Liver (tissue), 9 donors: Measurements from ENCODE around the gene HIPK2. TPM values are rescaled to one million over a fixed set of nuclear protein-coding genes. Genes with fewer than 3 reads are reported as not detected.

Experiments used
- DNase-seq: peaks from one replicate; pipeline ENCODE4 v3.0.0-alpha.2; 2017; ENCODE audit warnings: low spot score
- H3K27ac ChIP-seq, 2 donors: one replicate each; pipeline ENCODE4 v1.7.0; 2013; ENCODE audit warnings: inconsistent platforms in 2 of 2, low read length in 2 of 2, control low read depth in 1 of 2, low read depth in 1 of 2, mild to moderate bottlenecking in 1 of 2
- H3K27me3 ChIP-seq, 4 donors: one replicate each; pipeline versions ENCODE4 v1.6.1 to v1.7.0; 2013; ENCODE audit warnings: low read length in 3 of 4, inconsistent platforms in 1 of 4, mild to moderate bottlenecking in 1 of 4, moderate library complexity in 1 of 4; ENCODE audit not compliant: control insufficient read depth in 4 of 4, insufficient read depth in 4 of 4
- H3K36me3 ChIP-seq, 4 donors: one replicate each; pipeline versions ENCODE4 v1.6.1 to v1.7.0; 2013; ENCODE audit warnings: low read length in 3 of 4, mild to moderate bottlenecking in 3 of 4, low read depth in 1 of 4, moderate library complexity in 1 of 4; ENCODE audit not compliant: control insufficient read depth in 4 of 4, insufficient read depth in 3 of 4
- H3K4me1 ChIP-seq, 4 donors: one replicate each; pipeline versions ENCODE4 v1.6.1 to v1.7.0; 2013; ENCODE audit warnings: low read length in 3 of 4, mild to moderate bottlenecking in 3 of 4, moderate library complexity in 1 of 4; ENCODE audit not compliant: control insufficient read depth in 4 of 4, insufficient read depth in 4 of 4
- H3K4me3 ChIP-seq, 3 donors: one replicate each; pipeline versions ENCODE4 v1.6.1 to v1.7.0; 2013; ENCODE audit warnings: low read length in 3 of 3, control low read depth in 1 of 3, low read depth in 1 of 3, mild to moderate bottlenecking in 1 of 3
- H3K9ac ChIP-seq, 2 donors: one replicate each; pipeline ENCODE4 v1.7.0; 2013; ENCODE audit warnings: low read length in 2 of 2, mild to moderate bottlenecking in 2 of 2, moderate library complexity in 2 of 2, control low read depth in 1 of 2, low read depth in 1 of 2
- H3K9me3 ChIP-seq, 4 donors: one replicate each; pipeline versions ENCODE4 v1.6.1 to v1.7.0; 2013; ENCODE audit warnings: low read length in 3 of 4; ENCODE audit not compliant: control insufficient read depth in 4 of 4
- ATF3 ChIP-seq: IDR thresholded peaks from 2 replicates; pipeline ENCODE4 v1.6.1; 2016; ENCODE audit warnings: antibody characterized with exemption
- CTCF ChIP-seq: fragments of 150-350 bp; IDR thresholded peaks from 2 replicates; pipeline ENCODE4 v1.5.1; 2017; ENCODE audit warnings: improper control_type of control experiment, low read depth, low read length; ENCODE audit not compliant: missing input control
- EGR1 ChIP-seq, 2 donors: IDR thresholded peaks; 2 replicates each; pipeline ENCODE4 v1.6.1; 2016 to 2018; ENCODE audit warnings: antibody characterized with exemption in 2 of 2, low read depth in 2 of 2
- FOXA1 ChIP-seq: IDR thresholded peaks from 2 replicates; pipeline ENCODE4 v1.6.1; 2016; ENCODE audit warnings: antibody characterized with exemption
- FOXA2 ChIP-seq: IDR thresholded peaks from 2 replicates; pipeline ENCODE4 v1.6.1; 2016; ENCODE audit warnings: antibody characterized with exemption
- GABPA ChIP-seq, 2 donors: IDR thresholded peaks in 1 of 2; conservative IDR thresholded peaks in 1 of 2; 2 replicates each; pipeline ENCODE4 v1.6.1; 2016; ENCODE audit warnings: antibody characterized with exemption in 2 of 2, mild to moderate bottlenecking in 1 of 2, moderate library complexity in 1 of 2
- HNF4A ChIP-seq, 2 donors: conservative IDR thresholded peaks; 2 replicates each; pipeline ENCODE4 v1.6.1; 2016; ENCODE audit warnings: antibody characterized with exemption in 2 of 2, mild to moderate bottlenecking in 2 of 2
- HNF4G ChIP-seq: IDR thresholded peaks from 2 replicates; pipeline ENCODE4 v1.6.1; 2016; ENCODE audit warnings: antibody characterized with exemption
- JUND ChIP-seq, 2 donors: IDR thresholded peaks; 2 replicates each; pipeline ENCODE4 v1.6.1; 2016; ENCODE audit warnings: antibody characterized with exemption in 2 of 2
- MAX ChIP-seq: IDR thresholded peaks from 2 replicates; pipeline ENCODE4 v1.6.1; 2016; ENCODE audit warnings: antibody characterized with exemption
- NR2F2 ChIP-seq: IDR thresholded peaks from 2 replicates; pipeline ENCODE4 v1.6.1; 2016; ENCODE audit warnings: antibody characterized with exemption
- RAD21 ChIP-seq, 2 donors: IDR thresholded peaks; 2 replicates each; pipeline ENCODE4 v1.6.1; 2016; ENCODE audit warnings: antibody characterized with exemption in 2 of 2, mild to moderate bottlenecking in 2 of 2
- REST ChIP-seq: IDR thresholded peaks from 2 replicates; pipeline ENCODE4 v1.6.1; 2016; ENCODE audit warnings: antibody characterized with exemption, mild to moderate bottlenecking
- RXRA ChIP-seq, 2 donors: IDR thresholded peaks; 2 replicates each; pipeline ENCODE4 v1.6.1; 2017 to 2018; ENCODE audit warnings: antibody characterized with exemption in 2 of 2, mild to moderate bottlenecking in 1 of 2
- SP1 ChIP-seq: IDR thresholded peaks from 2 replicates; pipeline ENCODE4 v1.6.1; 2018; ENCODE audit warnings: antibody characterized with exemption, mild to moderate bottlenecking
- TAF1 ChIP-seq: conservative IDR thresholded peaks from 2 replicates; pipeline ENCODE4 v1.6.1; 2016; ENCODE audit warnings: antibody characterized with exemption, mild to moderate bottlenecking
- YY1 ChIP-seq: IDR thresholded peaks from 2 replicates; pipeline ENCODE4 v1.6.1; 2016; ENCODE audit warnings: antibody characterized with exemption, mild to moderate bottlenecking
- ZBTB33 ChIP-seq: IDR thresholded peaks from 2 replicates; pipeline ENCODE4 v1.6.1; 2016; ENCODE audit warnings: antibody characterized with exemption
- WGBS: extraction: QIAGEN DNeasy Blood & Tissue Kit; methylation state at CpG from one replicate; pipeline ENCODE4 v1.1.7; 2013; 5-methylcytosine and 5-hydroxymethylcytosine counted together
- polyA plus RNA-seq, 2 donors: library from polyadenylated mRNA; stranded (reverse) in 1 of 2; unstranded in 1 of 2; fragments of 200-250 nt in 1 of 2; fragments of >200 nt in 1 of 2; fragmentation: Nextera tagmentation in 1 of 2; extraction: Ambion mirVana in 1 of 2; gene quantifications; one replicate each; pipeline versions ENCODE4 v1.2.1 to v1.2.3, GENCODE V29; 2013 to 2015
- total RNA-seq, 2 donors: library from RNA; depleted of rRNA; stranded (reverse); fragments of >200 nt; gene quantifications; one replicate each; pipeline ENCODE4 v1.2.3, GENCODE V29; 2014
- donor health status: healthy.
- donor health status: healthy.
- donor health status: healthy.
- donor health status: healthy.
- donor health status: healthy.

Gene HIPK2
- total and polyA plus RNA-seq, 4 donors, result 13.1 to 48.8 (median 16.6) TPM

- H3K9me3 ChIP-seq, result no peaks in the 10 kb centered on the region
- TF ChIP-seq HNF4G (no peak), ZBTB33 (no peak), MAX (no peak), HNF4A (conservative IDR thresholded peaks at IDR 0.05) (no peak), JUND (IDR thresholded peaks at IDR 0.05) (no peak), EGR1 (IDR thresholded peaks at IDR 0.05; ENCODE audit: low read depth in 2 of 2) (no peak), YY1 (no peak), CTCF (no peak), SP1 (no peak), NR2F2 (no peak), RAD21 (IDR thresholded peaks at IDR 0.05) (no peak), ATF3 (no peak), FOXA1 (no peak), FOXA2 (no peak), TAF1 (no peak), RXRA (IDR thresholded peaks at IDR 0.05) (no peak), GABPA (IDR thresholded peaks at IDR 0.05 in 1 of 2, conservative IDR thresholded peaks at IDR 0.05 in 1 of 2) (no peak), REST (no peak)
- H3K27me3 ChIP-seq, result no peaks in the 10 kb centered on the region
- H3K4me1 ChIP-seq, result peaks cover 8 to 20% (median 15%) of the 10 kb centered on the region in 4 donors
- WGBS, result 77% methylated on average over 11 of the region's 11 CpGs
- no peak overlapping the region for H3K4me3 ChIP-seq
- no peak overlapping the region for H3K9ac ChIP-seq
- no peak for DNase-seq
- peaks cover 0 to 2% (median under 1%) of the 10 kb centered on the region in 4 donors for H3K36me3 ChIP-seq
- no peak overlapping the region for H3K27ac ChIP-seq
Measured at GRCh38 chr7:139669106-139670061, 108.4 kb downstream of the HIPK2 start.
